Tibial nerve (tissue), 4 donors: ENCODE results near the gene ASNS. TPM values are rescaled to one million over a fixed set of nuclear protein-coding genes. Genes with fewer than 3 reads are reported as not detected.

Experiments
- DNase-seq, 2 donors: peaks; one replicate each; pipeline ENCODE4 v3.0.0-alpha.2; 2019; ENCODE audit warnings: low spot score in 2 of 2
- H3K27ac ChIP-seq, 4 donors: fragments of 200-600 bp; sonication (generic) in 3 of 4; one replicate each; pipeline ENCODE4 v1.5.1; 2017 to 2019; ENCODE audit warnings: mild to moderate bottlenecking in 1 of 4
- H3K27me3 ChIP-seq, 2 donors: fragments of 200-600 bp; sonication (generic) in 1 of 2; one replicate each; pipeline versions ENCODE4 v1.5.1 to v1.6.0; 2017 to 2019
- H3K36me3 ChIP-seq, 3 donors: fragments of 200-600 bp; sonication (generic); one replicate each; pipeline ENCODE4 v1.5.1; 2018 to 2019
- H3K4me1 ChIP-seq, 4 donors: fragments of 200-600 bp; sonication (generic) in 3 of 4; one replicate each; pipeline ENCODE4 v1.5.1; 2017 to 2019
- H3K4me3 ChIP-seq, 4 donors: fragments of 200-600 bp; sonication (generic) in 3 of 4; one replicate each; pipeline ENCODE4 v1.5.1; 2017 to 2019; ENCODE audit warnings: mild to moderate bottlenecking in 1 of 4, moderate library complexity in 1 of 4
- H3K9me3 ChIP-seq, 4 donors: fragments of 200-600 bp; sonication (generic) in 3 of 4; one replicate each; pipeline ENCODE4 v1.5.1; 2017 to 2019
- CTCF ChIP-seq, 5 experiments: fragments of 200-600 bp in 3 of 5; fragments of 450-650 bp in 2 of 5; sonication (generic) in 3 of 5; IDR thresholded peaks; one replicate each; pipeline ENCODE4 v1.5.1; 2016 to 2019; ENCODE audit warnings: antibody characterized with exemption in 5 of 5, mild to moderate bottlenecking in 3 of 5, moderate library complexity in 2 of 5
- EP300 ChIP-seq, 2 donors: sonication (generic); formaldehyde crosslinking; IDR thresholded peaks; one replicate each; pipeline ENCODE4 v1.6.1; 2017; ENCODE audit warnings: antibody characterized with exemption in 2 of 2, mild to moderate bottlenecking in 1 of 2
- POLR2A ChIP-seq, 2 donors: fragments of 450-650 bp; IDR thresholded peaks; one replicate each; pipeline ENCODE4 v1.6.1; 2017; ENCODE audit warnings: antibody characterized with exemption in 2 of 2, mild to moderate bottlenecking in 2 of 2, moderate library complexity in 2 of 2
- WGBS, 2 donors: methylation state at CpG; one replicate each; pipeline ENCODE4 v1.1.5; 2018; 5-methylcytosine and 5-hydroxymethylcytosine counted together
- small RNA-seq: library from RNA; depleted of rRNA; stranded (forward); fragments of <200 nt; gene quantifications from one replicate; pipeline ENCODE3, GENCODE V24; 2016
- total RNA-seq, 4 donors: library from RNA; depleted of rRNA; stranded (reverse); fragments of >200 nt; gene quantifications; one replicate each; pipeline ENCODE4 v1.1.0, GENCODE V29; 2016

Gene ASNS
- total RNA-seq, 4 donors from 2014 or later = 9.0 to 19.8 (median 13.6) TPM

DNA sequence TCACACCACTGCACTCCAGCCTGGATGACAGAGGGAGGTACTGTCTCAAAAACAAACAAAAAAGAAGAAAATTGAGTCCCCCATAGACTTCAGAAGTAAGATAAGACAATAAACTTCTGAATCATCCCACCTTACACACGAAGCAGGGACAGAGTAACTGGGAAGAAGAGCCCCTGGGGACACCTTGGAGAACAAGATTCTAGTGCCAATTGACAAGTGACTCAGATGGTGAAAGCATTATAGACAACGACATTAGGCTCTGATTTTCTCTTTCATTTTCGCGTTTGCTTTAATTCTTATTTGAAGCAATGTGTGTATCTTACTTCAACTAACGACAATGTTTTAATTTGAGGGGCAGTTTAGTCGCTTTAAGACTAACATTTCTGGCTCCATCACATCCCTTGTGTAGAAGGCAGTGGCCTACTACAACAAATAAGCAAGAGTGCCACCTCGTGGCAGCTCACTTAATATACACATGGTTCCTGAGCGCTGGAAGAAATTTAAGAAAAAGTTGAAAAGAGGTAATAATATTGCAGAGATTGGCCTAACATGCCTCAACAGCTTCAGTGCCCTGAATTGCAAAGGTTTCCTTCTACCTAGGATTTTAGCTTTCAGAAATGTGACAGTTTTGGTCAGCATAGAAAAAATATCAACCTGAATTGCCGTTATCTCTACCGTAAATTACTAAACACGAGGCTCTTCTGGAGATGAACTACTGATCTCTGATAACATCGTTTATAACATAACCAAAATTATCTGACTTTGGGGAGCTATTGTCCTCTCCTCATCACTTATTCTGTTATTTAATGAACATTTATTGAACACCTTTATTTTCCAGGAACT, 36.7 kb downstream of the ASNS start:
- Histone ChIP-seq H3K4me1 (no peaks in the 10 kb centered on the region), H3K4me3 (no peak overlapping the region), H3K36me3 (no peaks in the 10 kb centered on the region), H3K9me3 (no peaks in the 10 kb centered on the region), H3K27me3 (peaks cover 0 to 7% of the 10 kb centered on the region in 2 donors), H3K27ac (no peak overlapping the region)
- TF ChIP-seq CTCF (IDR thresholded peaks at IDR 0.05) = peak; percentile 40 to 61 (median 48)
- TF ChIP-seq POLR2A (IDR thresholded peaks at IDR 0.05) = no peak
- peak; percentile 63 to 89 for DNase-seq
- WGBS, 2 donors = 37 to 39% methylated on average over 12 of the region's 12 CpGs

GRCh38 chr7:97819161-97819560, 53.0 kb downstream of the ASNS start:
- no peak for DNase-seq
- H3K4me1 ChIP-seq = no peaks in the 10 kb centered on the region
- H3K9me3 ChIP-seq = no peaks in the 10 kb centered on the region
- TF ChIP-seq POLR2A (IDR thresholded peaks at IDR 0.05) (no peak), CTCF (IDR thresholded peaks at IDR 0.05) (no peak), EP300 (IDR thresholded peaks at IDR 0.05) (no peak)
- H3K4me3 ChIP-seq = no peak overlapping the region
- H3K27me3 ChIP-seq = no peaks in the 10 kb centered on the region
- H3K27ac ChIP-seq = no peak overlapping the region
- no peaks in the 10 kb centered on the region for H3K36me3 ChIP-seq

GRCh38 chr7:97818066-97818663, 54.0 kb downstream of the ASNS start:
- no peaks in the 10 kb centered on the region for H3K36me3 ChIP-seq
- no peak for TF ChIP-seq EP300 (IDR thresholded peaks at IDR 0.05)
- TF ChIP-seq POLR2A (IDR thresholded peaks at IDR 0.05) = no peak
- no peak for TF ChIP-seq CTCF (IDR thresholded peaks at IDR 0.05)
- H3K4me3 ChIP-seq = no peak overlapping the region
- no peak for DNase-seq
- H3K27ac ChIP-seq = no peak overlapping the region
- 44 to 45% methylated on average over 5 of the region's 5 CpGs for WGBS, 2 donors
- no peaks in the 10 kb centered on the region for H3K27me3 ChIP-seq
- no peaks in the 10 kb centered on the region for H3K4me1 ChIP-seq
- no peaks in the 10 kb centered on the region for H3K9me3 ChIP-seq

Small RNA genes lying within 50 kb of the gene (small RNA-seq; reads per million reads assigned to genes)
- gene AC005326.1 (not detected), gene AC079781.2 (not detected), gene SNRPCP9 (not detected)

Other genes with a start within 250 kb of the ASNS start
- 100 to 1,000 TPM in 1 of 4 donors, 10 to 100 TPM in 3; 23.6 to 121 (median 51.6) TPM for gene TAC1, start 140.3 kb downstream of the ASNS start, total RNA-seq
- gene OCM2, start 117.8 kb upstream of the ASNS start, total RNA-seq = not detected
- 10 to 100 TPM; 10.4 to 14.4 (median 12.3) TPM for gene LMTK2, start 234.5 kb upstream of the ASNS start, total RNA-seq